ENCODE results near the gene U2SURP.

The U2SURP gene

GRCh38 chr3:143078883-143079282, 77.5 kb downstream of the U2SURP start:
- no peak for DNase-seq (ENCODE audit: low spot score)

DNA sequence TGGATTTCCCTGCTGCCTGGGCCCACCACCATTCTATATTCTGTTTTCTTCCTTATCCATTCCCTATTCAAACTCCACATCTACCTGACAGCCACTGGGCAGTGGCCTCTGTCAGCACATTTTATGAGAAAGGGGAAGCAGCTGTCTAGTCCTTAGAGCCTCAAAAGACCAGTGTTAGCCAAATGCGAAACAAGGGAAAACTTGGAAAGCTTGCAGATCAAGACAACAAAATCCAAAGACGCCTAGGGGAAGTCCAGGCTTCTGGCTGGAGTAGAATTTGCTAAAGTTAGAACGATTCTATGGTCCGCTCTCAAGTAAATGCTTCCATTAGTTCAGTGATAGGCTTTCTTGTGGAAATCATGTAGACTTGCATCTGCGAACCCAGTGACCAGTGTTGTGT, 78.8 kb downstream of the U2SURP start:
- DNase-seq (ENCODE audit: low spot score): no peak
- TF ChIP-seq, protein P1, sequence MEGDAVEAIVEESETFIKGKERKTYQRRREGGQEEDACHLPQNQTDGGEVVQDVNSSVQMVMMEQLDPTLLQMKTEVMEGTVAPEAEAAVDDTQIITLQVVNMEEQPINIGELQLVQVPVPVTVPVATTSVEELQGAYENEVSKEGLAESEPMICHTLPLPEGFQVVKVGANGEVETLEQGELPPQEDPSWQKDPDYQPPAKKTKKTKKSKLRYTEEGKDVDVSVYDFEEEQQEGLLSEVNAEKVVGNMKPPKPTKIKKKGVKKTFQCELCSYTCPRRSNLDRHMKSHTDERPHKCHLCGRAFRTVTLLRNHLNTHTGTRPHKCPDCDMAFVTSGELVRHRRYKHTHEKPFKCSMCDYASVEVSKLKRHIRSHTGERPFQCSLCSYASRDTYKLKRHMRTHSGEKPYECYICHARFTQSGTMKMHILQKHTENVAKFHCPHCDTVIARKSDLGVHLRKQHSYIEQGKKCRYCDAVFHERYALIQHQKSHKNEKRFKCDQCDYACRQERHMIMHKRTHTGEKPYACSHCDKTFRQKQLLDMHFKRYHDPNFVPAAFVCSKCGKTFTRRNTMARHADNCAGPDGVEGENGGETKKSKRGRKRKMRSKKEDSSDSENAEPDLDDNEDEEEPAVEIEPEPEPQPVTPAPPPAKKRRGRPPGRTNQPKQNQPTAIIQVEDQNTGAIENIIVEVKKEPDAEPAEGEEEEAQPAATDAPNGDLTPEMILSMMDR (IDR thresholded peaks at IDR 0.05; ENCODE audit: extremely low read depth, missing control alignments): no peak

More at GRCh38 chr3:143078883-143079282, 77.5 kb downstream of the U2SURP start:
- TF ChIP-seq, protein P1 (IDR thresholded peaks at IDR 0.05; ENCODE audit: extremely low read depth, missing control alignments): no peak

- no peak for DNase-seq (ENCODE audit: low spot score)
- TF ChIP-seq, protein P1 (IDR thresholded peaks at IDR 0.05; ENCODE audit: extremely low read depth, missing control alignments): no peak
These were observed 80.0 kb downstream of the U2SURP start for GRCh38 chr3:143081365-143081764.

- DNase-seq (ENCODE audit: low spot score): peak; percentile 72
These were observed 80.7 kb downstream of the U2SURP start for GRCh38 chr3:143081844-143082778.

DNA sequence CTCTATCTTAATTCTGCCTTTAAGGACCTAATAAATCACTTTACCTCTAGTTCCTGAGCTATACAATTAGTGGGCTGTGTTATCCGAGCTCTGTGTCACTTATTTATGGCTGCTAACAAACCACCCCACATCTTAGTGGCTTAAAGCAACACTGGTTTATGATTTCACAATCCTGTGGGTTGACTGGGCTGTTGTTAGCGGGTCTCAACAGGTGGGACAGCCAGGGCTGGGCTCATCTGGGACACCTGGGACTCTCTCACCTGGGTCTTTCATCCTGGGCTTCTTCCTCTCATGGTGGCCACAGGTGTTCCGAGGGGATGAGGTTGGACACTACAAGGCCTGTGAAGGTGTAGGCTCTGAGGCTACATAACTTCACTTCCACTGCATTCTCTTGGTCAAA, 82.4 kb downstream of the U2SURP start:
- TF ChIP-seq, protein P1 (IDR thresholded peaks at IDR 0.05; ENCODE audit: extremely low read depth, missing control alignments): no peak
- DNase-seq (ENCODE audit: low spot score): no peak

More at GRCh38 chr3:143081844-143082778, 80.7 kb downstream of the U2SURP start:
- TF ChIP-seq, protein P1 (IDR thresholded peaks at IDR 0.05; ENCODE audit: extremely low read depth, missing control alignments): no peak

DNA sequence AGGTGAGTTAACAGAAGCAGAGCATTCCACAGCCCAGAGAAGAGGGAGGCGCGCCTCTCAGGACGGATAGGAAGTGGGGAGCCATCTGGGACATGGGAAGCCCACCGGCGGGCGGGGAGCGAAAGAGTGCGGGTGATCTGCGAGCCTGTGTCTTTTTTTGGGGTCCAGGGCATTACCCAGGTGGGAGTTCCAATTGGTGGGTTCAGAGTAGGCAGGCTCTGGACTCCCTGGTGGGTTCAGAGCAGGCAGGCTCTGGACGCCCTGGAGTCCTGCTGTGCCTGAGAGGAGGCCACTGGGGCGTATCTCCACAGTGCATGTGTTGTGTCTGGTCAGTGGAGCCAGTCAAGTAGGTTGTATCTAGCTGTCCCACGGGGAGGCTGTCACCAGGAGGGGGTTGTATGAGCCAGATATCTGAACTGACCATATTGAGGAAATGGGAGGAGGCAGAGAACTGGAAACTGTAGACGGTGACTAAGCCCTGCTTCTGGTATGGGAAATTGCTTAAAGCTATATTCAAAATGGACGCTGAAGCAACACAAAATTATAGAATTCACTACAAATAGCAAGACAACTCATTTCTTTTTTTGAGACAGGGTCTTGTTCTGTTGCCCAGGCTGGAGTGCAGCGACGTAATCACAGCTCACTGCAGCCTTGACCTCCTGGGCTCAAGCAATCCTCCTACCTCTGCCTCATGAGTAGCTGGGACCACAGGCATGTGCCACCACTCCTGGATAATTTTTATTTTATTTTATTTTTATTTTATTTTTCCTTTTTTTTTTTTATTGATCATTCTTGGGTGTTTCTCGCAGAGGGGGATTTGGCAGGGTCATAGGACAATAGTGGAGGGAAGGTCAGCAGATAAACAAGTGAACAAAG, 83.7 kb downstream of the U2SURP start:
- TF ChIP-seq, protein P1 (IDR thresholded peaks at IDR 0.05; ENCODE audit: extremely low read depth, missing control alignments): no peak
- peak; percentile 72 for DNase-seq (ENCODE audit: low spot score)

Data from GM20000 (cell line).